ENCODE measurements around the gene EBF3. TPM values are rescaled to one million over a fixed set of nuclear protein-coding genes. Genes with fewer than 3 reads are reported as not detected.

Gene EBF3
- total RNA-seq, 4 donors from 2014 or later: 0.42 to 2.9 (median 1.3) TPM

GRCh38 chr10:129914960-129915359 is 49.1 kb downstream of the EBF3 start:
- Histone ChIP-seq H3K36me3 (no peaks in the 10 kb centered on the region), H3K27ac (no peak overlapping the region), H3K4me1 (no peaks in the 10 kb centered on the region), H3K4me3 (no peak overlapping the region), H3K27me3 (no peaks in the 10 kb centered on the region), H3K9me3 (no peaks in the 10 kb centered on the region)
- DNase-seq: no peak
- 75 to 92% methylated on average over 2 of the region's 2 CpGs for WGBS, 2 donors
- intact Hi-C loops (cut with DNase I): no loop called here
- TF ChIP-seq CTCF (IDR thresholded peaks at IDR 0.05) (no peak), POLR2A (IDR thresholded peaks at IDR 0.05) (no peak)

GRCh38 chr10:129914153-129914855 is 49.8 kb downstream of the EBF3 start:
- intact Hi-C loops (cut with DNase I): no loop called here
- Histone ChIP-seq H3K9me3 (no peaks in the 10 kb centered on the region), H3K4me1 (no peaks in the 10 kb centered on the region), H3K27me3 (no peaks in the 10 kb centered on the region), H3K27ac (no peak overlapping the region), H3K4me3 (no peak overlapping the region), H3K36me3 (no peaks in the 10 kb centered on the region)
- WGBS, 2 donors: 88 to 92% methylated on average over 8 to 13 of the region's 19 CpGs
- TF ChIP-seq POLR2A (IDR thresholded peaks at IDR 0.05) (no peak), CTCF (IDR thresholded peaks at IDR 0.05) (no peak)
- no peak for DNase-seq

GRCh38 chr10:129912986-129913695 is 50.9 kb downstream of the EBF3 start:
- no peak for TF ChIP-seq CTCF (IDR thresholded peaks at IDR 0.05)
- TF ChIP-seq POLR2A (IDR thresholded peaks at IDR 0.05): no peak
- H3K27ac ChIP-seq: no peak overlapping the region
- H3K36me3 ChIP-seq: no peaks in the 10 kb centered on the region
- intact Hi-C loops (cut with DNase I): no loop called here
- no peak for DNase-seq
- whole genome bisulfite sequencing, 2 donors: 53 to 62% methylated on average over 15 of the region's 15 CpGs
- no peaks in the 10 kb centered on the region for H3K4me1 ChIP-seq
- no peak overlapping the region for H3K4me3 ChIP-seq
- H3K27me3 ChIP-seq: no peaks in the 10 kb centered on the region
- no peaks in the 10 kb centered on the region for H3K9me3 ChIP-seq

- intact Hi-C loops (cut with DNase I): no loop called here
- DNase-seq: no peak
- TF ChIP-seq CTCF (IDR thresholded peaks at IDR 0.05) (no peak), POLR2A (IDR thresholded peaks at IDR 0.05) (no peak)
- Histone ChIP-seq H3K27me3 (no peaks in the 10 kb centered on the region), H3K4me3 (no peak overlapping the region), H3K36me3 (no peaks in the 10 kb centered on the region), H3K27ac (no peak overlapping the region), H3K4me1 (no peaks in the 10 kb centered on the region), H3K9me3 (no peaks in the 10 kb centered on the region)
- 69 to 80% methylated on average over 7 to 11 of the region's 11 CpGs for WGBS, 2 donors
These were observed 51.7 kb downstream of the EBF3 start for GRCh38 chr10:129912166-129912917.
